ENCODE data around the gene DTX2.
"Not testable (repeated sequence)": the region's sequence is repeated elsewhere in the genome, so short reads cannot be mapped to it uniquely, and the experiment has no call there.

The DTX2 gene

GRCh38 chr7:76443846-76444245, 17.7 kb upstream of the DTX2 start:
- not testable (repeated sequence) for DNase-seq (ENCODE audit: low spot score)

- not testable (repeated sequence) for DNase-seq (ENCODE audit: low spot score)
Observed at GRCh38 chr7:76445577-76446008, 15.9 kb upstream of the DTX2 start.

- not testable (repeated sequence) for DNase-seq (ENCODE audit: low spot score)
Observed at GRCh38 chr7:76457017-76457416, 4.5 kb upstream of the DTX2 start.

GRCh38 chr7:76458504-76458903, 3.0 kb upstream of the DTX2 start:
- not testable (repeated sequence) for DNase-seq (ENCODE audit: low spot score)

- not testable (repeated sequence) for DNase-seq (ENCODE audit: low spot score)
Observed at GRCh38 chr7:76460767-76461166, 742 bp upstream of the DTX2 start.

GRCh38 chr7:76462271-76462882, 868 bp downstream of the DTX2 start:
- not testable (repeated sequence) for DNase-seq (ENCODE audit: low spot score)

- DNase-seq (ENCODE audit: low spot score): not testable (repeated sequence)
Observed at GRCh38 chr7:76464959-76465358, 3.5 kb downstream of the DTX2 start.

- DNase-seq (ENCODE audit: low spot score): not testable (repeated sequence)
Observed at GRCh38 chr7:76465950-76466349, 4.4 kb downstream of the DTX2 start.

GRCh38 chr7:76467743-76468404, 6.4 kb downstream of the DTX2 start:
- not testable (repeated sequence) for DNase-seq (ENCODE audit: low spot score)

GRCh38 chr7:76471556-76472221, 10.2 kb downstream of the DTX2 start:
- not testable (repeated sequence) for DNase-seq (ENCODE audit: low spot score)

GRCh38 chr7:76473097-76473496, 11.6 kb downstream of the DTX2 start:
- not testable (repeated sequence) for DNase-seq (ENCODE audit: low spot score)

- DNase-seq (ENCODE audit: low spot score): not testable (repeated sequence)
Observed at GRCh38 chr7:76476280-76476679, 14.8 kb downstream of the DTX2 start.

- DNase-seq (ENCODE audit: low spot score): not testable (repeated sequence)
Observed at GRCh38 chr7:76476742-76477474, 15.4 kb downstream of the DTX2 start.

- DNase-seq (ENCODE audit: low spot score): not testable (repeated sequence)
Observed at GRCh38 chr7:76479628-76480027, 18.1 kb downstream of the DTX2 start.

GRCh38 chr7:76480403-76481253, 19.1 kb downstream of the DTX2 start:
- DNase-seq (ENCODE audit: low spot score): not testable (repeated sequence)

- DNase-seq (ENCODE audit: low spot score): not testable (repeated sequence)
Observed at GRCh38 chr7:76482660-76483059, 21.2 kb downstream of the DTX2 start.

- DNase-seq (ENCODE audit: low spot score): not testable (repeated sequence)
Observed at GRCh38 chr7:76483081-76483480, 21.6 kb downstream of the DTX2 start.

GRCh38 chr7:76484456-76484855, 22.9 kb downstream of the DTX2 start:
- not testable (repeated sequence) for DNase-seq (ENCODE audit: low spot score)

GRCh38 chr7:76485822-76486610, 24.5 kb downstream of the DTX2 start:
- not testable (repeated sequence) for DNase-seq (ENCODE audit: low spot score)

- DNase-seq (ENCODE audit: low spot score): not testable (repeated sequence)
Observed at GRCh38 chr7:76486618-76487017, 25.1 kb downstream of the DTX2 start.

All from germinal center (tissue), 1 donor.